Epithelial cell of prostate (primary cell): ENCODE data around the gene CYP1A2.
"Not testable (repeated sequence)": the region's sequence is repeated elsewhere in the genome, so short reads cannot be mapped to it uniquely, and the experiment has no call there.

Experiments used
- DNase-seq: peaks from one replicate; pipeline ENCODE4 v3.0.0-alpha.2; 2011; ENCODE audit warnings: low read depth, low spot score
- H3K27ac ChIP-seq: fragments of 450-650 bp; 2 replicates; pipeline ENCODE4 v1.5.1; 2017; ENCODE audit warnings: mild to moderate bottlenecking

The CYP1A2 gene

DNA sequence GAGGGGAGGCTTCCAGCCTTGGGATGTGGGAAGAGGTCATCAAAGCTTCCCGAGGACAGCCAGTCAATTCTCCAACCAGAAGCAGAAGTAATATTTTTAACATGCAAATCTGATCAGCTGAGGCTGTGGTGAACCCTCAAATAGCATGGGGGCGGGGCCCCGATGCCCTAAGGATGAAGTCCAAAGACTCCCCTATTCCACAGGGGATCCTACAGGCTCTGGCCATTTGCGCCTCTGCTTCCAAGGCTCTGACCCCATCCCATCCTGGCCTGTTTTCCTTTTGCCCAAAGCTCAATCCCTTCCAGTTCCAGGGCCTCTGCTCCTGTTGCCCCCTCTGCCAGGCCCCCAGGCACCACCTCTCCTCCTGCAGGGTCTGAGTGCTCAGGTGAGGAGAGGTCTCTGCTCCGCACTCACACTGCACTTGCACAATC lies 26.5 kb downstream of the CYP1A2 start:
- DNase-seq, result no peak
- no peak overlapping the region for H3K27ac ChIP-seq

DNA sequence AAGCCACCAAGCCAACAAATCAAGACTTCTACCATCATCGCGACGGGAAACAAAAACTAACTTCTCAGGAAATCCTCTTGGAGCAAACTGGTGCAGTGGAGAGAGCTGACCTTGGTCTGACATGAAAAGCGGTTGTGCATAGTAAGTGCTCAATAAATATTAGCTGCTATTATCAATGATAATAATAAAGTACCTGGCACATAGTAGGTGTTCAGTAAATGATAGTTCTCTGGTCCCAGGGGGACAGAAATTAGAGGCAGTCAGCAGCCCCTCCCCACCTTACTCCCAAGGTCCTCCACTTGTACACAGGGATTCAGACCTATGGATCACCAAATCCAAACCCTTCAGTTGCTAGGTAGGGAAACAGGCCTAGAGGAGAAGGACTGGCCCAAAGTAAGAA lies 27.2 kb downstream of the CYP1A2 start:
- no peak overlapping the region for H3K27ac ChIP-seq
- no peak for DNase-seq

DNA sequence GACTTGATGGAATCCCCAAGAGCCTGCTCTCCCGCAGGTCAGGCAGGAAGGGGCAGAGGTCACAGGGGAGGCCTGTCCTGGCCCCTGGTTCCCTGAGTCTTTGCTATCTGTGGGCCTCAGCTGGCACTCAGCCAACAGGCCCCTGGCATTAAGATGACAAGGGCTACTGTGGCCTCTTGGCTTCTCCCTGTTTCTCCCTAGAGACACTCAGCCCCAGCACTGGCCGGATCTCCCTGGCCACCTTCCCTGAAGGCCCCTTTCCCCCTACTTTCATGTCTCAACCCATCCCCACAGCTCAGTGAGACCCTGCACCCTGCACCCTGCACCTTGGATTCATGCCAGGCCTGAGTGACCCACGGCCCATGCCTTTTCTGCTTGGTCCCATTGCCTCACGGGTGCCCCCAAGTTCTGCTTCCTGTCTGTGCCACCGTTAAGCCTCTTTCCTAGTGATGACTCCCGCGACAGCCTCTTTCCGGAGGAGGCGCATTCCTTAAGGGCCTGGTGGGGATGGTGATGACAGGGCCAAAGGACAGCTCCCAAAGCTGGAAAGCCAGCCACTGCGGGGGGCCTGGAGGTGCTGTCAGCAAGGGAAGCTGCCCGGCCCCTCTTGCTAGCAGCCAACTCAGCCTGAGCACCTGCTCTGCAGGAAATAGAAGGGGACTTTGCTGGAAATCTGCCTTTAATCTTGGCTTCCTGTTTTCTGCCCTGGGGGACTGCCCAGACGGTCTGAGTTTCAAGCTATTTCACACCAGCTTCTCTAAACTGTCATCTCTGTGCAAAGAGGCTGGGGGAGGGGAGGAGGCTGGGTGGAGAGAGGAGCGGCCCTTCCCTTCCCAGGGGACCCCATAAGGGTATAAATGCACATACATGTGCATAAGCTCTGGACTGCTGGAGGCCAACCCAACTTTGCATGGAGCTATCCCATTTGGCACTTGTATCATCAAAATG lies 28.4 kb downstream of the CYP1A2 start:
- DNase-seq, result no peak
- no peak overlapping the region for H3K27ac ChIP-seq

DNA sequence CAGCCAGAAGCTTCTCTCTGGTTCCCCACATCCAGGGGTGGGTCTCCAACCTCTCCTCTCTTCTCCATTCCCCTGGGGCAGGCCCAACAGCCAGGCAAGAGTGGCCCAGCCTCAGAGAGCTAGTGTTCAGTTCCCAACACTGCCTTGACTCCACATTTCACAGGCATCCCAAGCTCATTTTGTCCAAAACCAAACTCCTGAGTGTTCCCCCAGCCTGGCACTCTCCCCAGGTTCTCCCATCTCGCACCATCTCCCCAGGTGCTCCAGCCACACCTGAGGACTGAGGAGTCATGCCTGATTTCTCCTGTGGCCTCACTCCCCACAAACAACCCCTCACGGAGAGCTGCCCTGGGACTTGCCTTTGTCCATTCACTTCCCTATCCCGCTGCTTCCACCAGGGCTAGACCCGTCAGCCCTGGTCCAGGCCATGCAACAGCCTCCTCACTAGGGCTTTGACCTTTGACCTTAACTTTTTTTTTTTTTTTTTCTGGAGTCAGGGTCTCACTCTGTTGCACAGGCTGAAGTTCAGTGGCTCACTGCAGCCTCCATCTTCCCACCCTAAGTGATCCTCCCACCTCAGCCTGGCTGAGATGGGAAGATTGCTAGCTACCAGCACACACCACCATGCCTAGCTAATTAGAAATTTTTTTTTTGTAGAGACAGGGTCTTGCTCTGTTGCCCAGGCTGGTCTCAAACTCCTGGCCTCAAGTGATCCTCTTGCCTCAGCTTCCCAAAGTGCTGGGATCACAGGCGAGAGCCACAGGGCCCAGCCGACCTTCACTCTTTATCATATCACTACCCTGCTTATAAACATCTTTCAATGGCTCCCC lies 29.3 kb downstream of the CYP1A2 start:
- H3K27ac ChIP-seq, result no peak overlapping the region
- no peak for DNase-seq

DNA sequence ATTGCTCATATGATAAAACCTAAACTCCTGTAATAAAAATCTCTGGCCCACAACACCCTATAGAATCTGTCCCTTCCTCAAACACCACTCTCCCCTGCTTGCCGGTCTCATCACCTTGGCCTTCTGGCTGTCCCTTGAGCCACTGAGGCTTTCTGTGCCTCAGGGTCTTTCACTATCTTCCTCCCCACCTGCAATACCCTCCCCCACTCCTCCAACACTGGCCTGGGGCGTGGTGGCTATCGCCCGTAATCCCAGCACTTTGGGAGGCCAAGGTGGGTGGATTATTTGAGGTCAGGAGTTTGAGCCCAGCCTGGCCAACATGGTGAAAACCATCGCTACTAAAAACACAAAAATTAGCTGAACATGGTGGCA lies 29.9 kb downstream of the CYP1A2 start:
- no peak overlapping the region for H3K27ac ChIP-seq
- no peak for DNase-seq

DNA sequence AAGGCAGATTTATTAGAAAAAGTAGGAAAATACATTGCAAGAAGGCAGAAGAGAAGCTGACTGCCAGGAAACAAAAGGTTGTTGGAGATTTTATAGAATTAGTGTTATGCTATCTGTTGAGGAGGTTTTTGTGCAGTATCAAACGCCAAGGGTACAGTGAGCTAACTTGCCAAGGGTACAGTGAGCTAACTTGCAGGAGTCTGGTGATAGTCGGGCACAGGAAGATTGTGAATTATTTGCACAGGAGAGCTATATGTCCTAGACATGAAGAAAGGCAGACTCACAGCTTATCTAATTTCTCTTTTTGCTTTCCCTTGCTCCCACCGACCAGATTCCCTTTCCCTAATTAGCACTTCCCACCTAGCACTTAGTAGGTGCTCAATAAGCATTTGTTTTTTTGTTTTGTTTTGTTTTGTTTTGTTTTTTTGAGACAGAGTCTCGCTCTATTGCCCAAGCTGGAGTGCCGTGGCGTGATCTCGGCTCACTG lies 30.6 kb downstream of the CYP1A2 start:
- no peak overlapping the region for H3K27ac ChIP-seq
- no peak for DNase-seq

DNA sequence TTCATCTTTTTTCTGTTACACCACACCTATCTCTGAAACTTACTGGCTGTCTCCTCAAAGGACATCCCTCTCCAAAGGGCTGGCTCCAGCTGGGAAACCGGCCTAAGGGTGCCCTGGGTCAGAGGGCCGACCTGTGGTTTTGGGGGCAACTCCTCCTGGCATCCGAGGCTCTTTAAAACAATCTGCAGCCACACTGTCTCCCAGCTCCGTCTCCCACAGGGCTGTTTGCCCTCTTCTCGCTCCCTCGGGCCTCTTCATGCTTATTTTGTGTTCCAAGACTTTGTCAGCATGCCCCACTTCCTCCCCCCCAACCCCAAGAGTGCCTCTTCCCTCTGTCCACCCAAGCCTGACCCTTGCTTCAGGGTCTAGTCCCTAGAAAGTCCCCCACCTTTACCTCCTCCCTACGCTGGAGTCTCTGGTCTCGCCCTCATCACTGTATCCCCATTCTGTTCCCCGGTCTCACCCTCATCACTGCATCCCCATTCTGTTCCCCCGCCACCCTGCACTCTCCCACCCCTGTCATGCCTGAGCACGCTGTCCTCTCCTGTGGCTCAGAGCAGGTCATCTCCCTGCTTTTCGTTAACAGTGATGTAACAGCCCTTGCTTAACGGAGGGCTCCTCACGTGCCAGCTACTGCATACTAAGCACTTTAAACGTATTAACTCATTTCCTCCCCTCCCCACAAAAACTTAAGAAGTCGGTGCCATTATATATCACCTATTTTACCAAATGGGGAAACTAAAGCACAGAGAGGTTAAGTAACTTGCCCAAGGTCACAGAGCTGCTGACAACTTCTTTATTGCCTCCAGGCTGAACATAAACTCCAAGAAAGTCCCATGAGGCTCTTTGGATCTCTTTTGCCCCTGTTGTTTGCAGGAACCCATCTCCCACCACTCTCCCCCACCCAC lies 32.1 kb downstream of the CYP1A2 start:
- DNase-seq, result no peak
- H3K27ac ChIP-seq, result no peak overlapping the region

DNA sequence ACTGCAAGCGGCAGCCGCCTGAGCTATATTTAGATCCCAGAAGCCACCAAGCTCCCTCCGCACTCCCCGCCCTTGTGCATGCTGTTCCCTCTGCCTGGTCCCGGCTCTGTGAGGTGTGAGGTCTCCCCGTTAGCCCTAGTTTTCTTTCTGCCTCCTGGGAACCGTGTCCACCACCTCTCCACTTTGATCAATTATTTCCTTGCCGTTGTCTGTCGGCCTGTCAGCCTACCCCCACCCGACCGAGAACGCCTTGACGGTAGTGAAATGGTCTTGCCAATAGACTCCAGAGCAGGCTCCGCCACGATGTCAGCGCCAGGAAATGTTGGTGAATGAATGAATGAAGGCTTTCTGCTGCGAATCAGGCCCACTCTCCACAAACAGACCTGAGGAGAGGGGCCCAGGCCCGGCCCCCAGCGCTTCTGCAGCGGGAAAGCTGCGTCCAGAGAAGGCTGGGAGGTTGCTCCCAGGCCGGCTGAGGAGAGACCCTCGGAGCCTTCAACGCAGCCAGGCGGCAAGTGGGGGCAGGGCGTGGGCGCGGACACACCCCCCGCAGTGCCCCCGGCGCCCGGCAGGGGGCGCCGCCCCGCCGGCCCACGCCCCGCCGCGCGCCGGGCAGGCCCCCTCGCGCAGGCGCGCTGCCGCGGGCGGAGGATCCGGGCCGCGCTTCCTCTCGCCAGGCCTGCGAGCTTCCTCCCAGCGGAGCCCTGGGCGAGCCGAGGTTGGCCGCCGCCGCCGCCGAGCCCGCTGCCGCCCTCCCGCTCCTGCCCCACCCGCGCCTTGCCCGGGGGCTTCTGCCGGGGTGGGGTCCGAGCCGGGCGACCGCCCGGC lies 33.0 kb downstream of the CYP1A2 start, which contains the start of gene CSK:
CSK (plus strand) TSS at position 650 of the 828 bp plus-strand sequence. CDS start 16,218 bp downstream, outside the sequence.
- H3K27ac ChIP-seq, result peak within 1 kb of the TSS; percentile 68
- DNase-seq, result no peak

DNA sequence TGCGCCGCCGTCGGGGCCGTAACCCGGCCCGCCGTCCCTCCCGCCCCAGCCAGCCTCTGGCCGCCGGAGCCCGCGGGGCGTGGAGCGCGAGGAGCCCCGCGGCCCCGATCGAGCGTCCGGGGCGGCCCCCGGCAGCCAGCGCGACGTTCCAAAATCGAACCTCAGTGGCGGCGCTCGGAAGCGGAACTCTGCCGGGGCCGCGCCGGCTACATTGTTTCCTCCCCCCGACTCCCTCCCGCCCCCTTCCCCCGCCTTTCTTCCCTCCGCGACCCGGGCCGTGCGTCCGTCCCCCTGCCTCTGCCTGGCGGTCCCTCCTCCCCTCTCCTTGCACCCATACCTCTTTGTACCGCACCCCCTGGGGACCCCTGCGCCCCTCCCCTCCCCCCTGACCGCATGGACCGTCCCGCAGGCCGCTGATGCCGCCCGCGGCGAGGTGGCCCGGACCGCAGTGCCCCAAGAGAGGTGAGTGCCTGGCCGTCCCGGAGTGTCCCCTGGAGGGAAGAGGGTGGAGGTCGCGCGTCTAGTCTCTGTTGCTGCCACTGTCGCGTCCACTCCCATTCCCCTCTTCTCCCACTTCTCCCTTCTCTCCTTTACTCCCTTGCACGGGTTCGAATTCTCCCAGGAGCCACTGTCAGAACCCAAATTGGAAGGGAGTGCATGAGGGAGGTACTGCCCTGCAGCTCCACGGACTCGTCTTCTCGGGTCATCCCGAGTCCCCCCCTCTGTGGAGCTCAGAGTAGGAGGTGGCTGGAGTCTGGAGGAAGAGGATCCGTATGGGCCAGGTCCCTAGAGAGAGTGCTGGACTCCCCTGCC lies 33.8 kb downstream of the CYP1A2 start:
- DNase-seq, result no peak
- H3K27ac ChIP-seq, result peak overlapping the region; percentile 68

DNA sequence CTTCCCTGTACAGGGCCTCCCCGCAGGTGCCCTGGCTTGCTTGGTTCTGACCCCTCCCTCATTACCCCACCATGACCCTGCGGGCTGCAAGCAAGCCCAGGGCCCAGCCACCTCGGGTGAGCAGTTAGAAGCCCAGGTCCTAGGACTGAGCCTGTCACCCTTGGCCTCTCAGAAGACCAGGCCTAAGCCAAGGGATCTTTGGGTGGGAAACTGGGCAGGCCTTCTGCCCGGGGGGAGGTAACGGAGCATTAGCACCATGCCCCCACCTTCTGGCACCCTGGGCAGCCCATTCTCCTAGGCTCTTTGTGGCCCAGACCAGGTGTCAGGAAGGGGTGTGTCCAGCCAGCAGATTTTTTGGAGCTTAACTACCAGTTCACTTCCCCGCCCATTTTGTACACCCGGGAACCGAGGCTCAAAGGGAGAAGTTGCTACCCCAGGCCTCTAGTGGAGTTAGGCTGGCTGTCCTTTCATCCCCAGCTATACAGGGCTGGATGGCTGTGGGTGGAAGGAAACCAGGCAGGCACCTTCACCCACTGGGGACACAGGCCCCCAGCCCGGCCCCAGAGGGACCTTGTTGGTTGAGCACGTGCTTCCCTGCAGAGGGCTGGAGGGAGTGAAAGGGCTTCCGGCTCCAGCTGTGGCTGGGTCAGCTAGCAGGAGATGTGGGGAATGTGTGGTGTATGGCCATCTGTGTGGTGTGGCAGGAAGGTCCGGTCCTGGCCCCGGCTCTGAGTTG lies 34.6 kb downstream of the CYP1A2 start:
- no peak for DNase-seq
- peak overlapping the region; percentile 68 for H3K27ac ChIP-seq

DNA sequence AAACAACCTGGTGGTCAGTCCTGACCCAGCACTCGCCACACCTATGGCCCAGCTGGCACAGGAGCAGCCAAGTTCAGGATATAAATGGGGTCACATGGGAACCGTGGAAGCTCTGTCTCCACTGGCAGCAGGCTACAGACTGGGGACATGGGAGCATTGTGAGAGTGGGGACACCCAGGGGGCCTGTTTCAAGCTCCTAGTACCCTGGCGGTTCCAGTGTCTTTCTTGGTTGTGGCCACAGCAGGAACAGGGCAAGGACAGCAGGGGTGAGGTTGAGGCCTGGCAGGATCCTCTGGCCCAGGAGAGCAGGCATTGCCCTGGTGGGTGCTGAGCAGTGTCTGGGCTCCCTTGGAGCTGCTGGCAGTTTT lies 35.1 kb downstream of the CYP1A2 start:
- no peak for DNase-seq
- no peak overlapping the region for H3K27ac ChIP-seq

DNA sequence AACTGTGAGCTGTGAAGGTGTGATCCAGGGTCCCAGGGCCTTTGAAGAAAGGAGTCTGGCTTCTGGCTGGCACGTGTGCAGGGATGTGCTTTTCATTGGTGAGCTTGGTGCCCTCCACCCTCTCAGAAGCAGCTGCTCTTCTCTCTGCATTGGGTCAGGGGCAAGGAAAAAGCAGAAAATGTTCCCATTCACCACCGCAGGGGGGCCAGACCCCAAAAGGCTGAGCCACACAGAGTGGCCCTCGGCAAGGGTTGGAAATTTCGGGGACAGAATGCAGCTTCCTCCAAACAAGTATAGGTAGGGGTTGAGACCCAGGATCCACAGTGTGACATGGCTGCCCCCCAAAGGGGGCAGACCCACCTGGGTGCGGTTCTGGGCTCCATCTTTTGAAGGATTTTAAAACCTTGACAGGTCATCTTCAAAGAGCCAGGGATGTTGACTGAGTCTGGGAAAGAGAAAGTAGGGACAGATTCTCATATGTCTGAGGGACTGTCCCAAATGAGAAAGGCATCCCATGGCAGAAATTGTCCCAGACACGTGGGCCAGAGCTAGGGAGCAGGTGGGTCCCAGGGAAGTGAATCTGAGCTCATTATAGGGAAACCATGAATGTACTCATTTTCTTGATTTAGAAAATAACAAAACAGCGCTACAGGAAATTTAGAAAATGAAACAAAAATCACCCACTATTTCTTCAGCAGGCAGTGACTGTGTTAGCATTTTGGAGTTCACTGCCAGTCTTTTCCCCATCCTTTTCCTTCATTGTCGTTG lies 36.0 kb downstream of the CYP1A2 start:
- H3K27ac ChIP-seq, result no peak overlapping the region
- no peak for DNase-seq

DNA sequence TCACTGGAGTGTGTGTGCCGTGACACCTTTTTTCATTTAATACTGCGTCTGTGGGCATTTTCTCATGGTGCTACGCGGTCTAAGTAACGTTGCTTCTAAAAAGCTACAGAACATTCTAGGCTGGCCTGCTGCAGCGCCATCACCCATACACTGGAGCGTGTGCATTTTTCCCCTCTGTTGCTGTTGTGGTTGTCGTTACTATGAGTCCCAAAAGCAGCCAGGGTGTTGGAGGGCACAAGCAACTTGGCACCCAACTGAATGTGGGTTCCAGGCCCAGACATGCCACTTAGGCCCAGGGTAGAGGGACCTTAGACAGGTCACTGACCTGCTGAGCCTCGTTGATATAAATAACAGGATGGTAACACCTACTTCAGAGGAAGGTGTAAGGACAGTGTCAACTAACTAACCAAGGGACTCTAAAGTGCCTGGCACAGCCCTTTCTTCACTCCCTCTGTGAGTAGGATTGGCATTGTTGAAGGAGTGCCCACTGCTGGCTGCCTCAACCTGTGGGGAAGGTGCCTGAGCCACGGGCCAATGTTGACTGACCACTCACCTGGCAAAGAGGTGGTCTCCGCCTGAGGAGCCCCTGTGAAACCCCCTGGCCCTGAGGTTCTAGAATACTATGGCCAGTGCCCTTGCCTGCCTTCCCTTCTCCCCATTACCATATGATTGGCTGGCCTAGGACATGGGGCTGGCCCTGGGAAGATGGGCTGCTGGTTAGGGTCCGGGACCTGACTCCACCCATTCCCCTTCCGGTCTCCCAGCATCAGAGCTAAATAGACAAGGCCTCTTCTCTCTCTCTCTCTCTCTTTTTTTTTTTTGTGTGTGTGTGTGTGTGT lies 36.8 kb downstream of the CYP1A2 start:
- DNase-seq, result no peak

DNA sequence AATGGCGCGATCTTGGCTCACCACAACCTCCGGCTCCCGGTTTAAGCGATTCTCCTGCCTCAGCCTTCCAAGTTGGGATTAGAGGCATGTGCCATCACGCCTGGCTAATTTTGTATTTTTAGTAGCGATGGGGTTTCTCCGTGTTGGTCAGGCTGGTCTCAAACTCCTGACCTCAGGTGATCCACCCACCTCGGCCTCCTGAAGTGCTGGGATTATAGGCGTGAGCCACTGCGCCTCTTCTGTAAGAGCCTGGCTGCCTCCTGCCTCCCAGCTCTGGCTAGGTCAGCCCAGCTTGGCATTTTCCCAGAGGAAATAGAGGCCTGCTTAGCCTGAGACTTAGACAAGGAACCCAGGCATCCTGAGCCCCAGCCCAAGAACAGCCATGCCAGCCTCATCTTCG lies 37.4 kb downstream of the CYP1A2 start:
- DNase-seq, result not testable (repeated sequence)
- peak overlapping the region; percentile 45 for H3K27ac ChIP-seq

More for the DNA sequence above, 36.8 kb downstream of the CYP1A2 start:
- H3K27ac ChIP-seq, result no peak overlapping the region

DNA sequence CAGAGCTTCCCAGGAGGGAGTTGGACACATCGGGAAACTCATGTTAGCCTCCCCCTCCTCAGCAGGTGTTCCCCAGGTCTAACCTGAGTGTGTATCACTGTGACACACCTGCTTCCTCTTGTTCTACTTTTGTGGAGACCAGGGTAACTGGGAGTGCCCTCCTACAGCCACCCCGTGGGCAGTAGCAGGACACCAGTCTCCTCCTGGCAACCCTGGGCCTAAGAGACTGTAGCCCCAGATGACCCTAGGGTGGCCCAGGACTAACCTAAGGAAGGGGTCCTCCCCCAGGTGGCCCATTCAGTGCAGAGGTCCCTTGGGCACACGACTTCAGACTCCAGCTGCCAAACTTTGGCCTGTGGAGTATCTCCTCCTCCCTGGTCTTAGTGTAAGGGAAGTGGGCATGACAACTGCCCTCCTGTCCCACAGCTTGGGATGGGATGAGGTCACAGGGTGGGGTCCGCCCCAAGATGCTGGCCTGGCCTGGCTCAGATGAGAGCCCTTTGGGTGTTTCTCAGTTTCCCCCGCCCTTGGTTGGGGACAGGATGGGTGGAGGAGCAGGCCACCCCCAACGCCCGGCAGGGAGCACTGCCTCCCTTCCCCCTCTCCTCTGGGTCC lies 38.0 kb downstream of the CYP1A2 start:
- H3K27ac ChIP-seq, result peak overlapping the region; percentile 45
- DNase-seq, result no peak
